ENCODE data around the gene GGA1.

The GGA1 gene

GRCh38 chr22:37676736-37677492, 68.3 kb downstream of the GGA1 start:
- DNase-seq = peak; percentile 93

GRCh38 chr22:37677493-37677974, 68.9 kb downstream of the GGA1 start:
- no peak for DNase-seq

GRCh38 chr22:37678372-37678771, 69.7 kb downstream of the GGA1 start:
- no peak for DNase-seq

- no peak for DNase-seq
These were observed 71.0 kb downstream of the GGA1 start for GRCh38 chr22:37679670-37680069.

- no peak for DNase-seq
These were observed 71.7 kb downstream of the GGA1 start for GRCh38 chr22:37680191-37680851.

- DNase-seq = no peak
These were observed 72.4 kb downstream of the GGA1 start for GRCh38 chr22:37681001-37681424.

- peak; percentile 71 for DNase-seq
These were observed 73.0 kb downstream of the GGA1 start for GRCh38 chr22:37681556-37682049.

Measured in stimulated activated naive CD4-positive, alpha-beta T cell treated with Interleukin-2 at 50 U/mL for 16 hours (primary cell).